ENCODE data around the gene THOC5.

The THOC5 gene

GRCh38 chr22:29469755-29470154 lies 83.8 kb downstream of the THOC5 start:
- H3K4me3 ChIP-seq (ENCODE audit: low read depth, low read length) = peak overlapping the region; percentile 62
- no peak overlapping the region for H3K27ac ChIP-seq (ENCODE audit: extremely low read depth, low read depth, low read length)
- ChIA-PET CTCF (interaction anchor here (0.6 to 3.2 kb wide), 18 partner anchors 8 to 503 kb away, joined by 3 to 16 read pairs (median 4); partner anchors contain the start of gene THOC5), POLR2A (interaction anchor here (0.7 kb wide), 1 partner anchor 12 kb away, joined by 3 read pairs; no protein-coding TSS in a partner anchor)
- no peaks in the 10 kb centered on the region for H3K4me1 ChIP-seq (ENCODE audit: control insufficient read depth, insufficient read depth, low read length)
- H3K36me3 ChIP-seq (ENCODE audit: control insufficient read depth in 2 of 2, insufficient read depth in 1 of 2, low read length in 2 of 2) = no peaks in the 10 kb centered on the region
- no peak for TF ChIP-seq SALL2 (tag by site-specific recombination; IDR thresholded peaks at IDR 0.05; ENCODE audit: borderline replicate concordance)
- TF ChIP-seq ZNF214 (tag by site-specific recombination; IDR thresholded peaks at IDR 0.05; ENCODE audit: borderline replicate concordance) = no peak
- TF ChIP-seq ZNF146 (tag by site-specific recombination; IDR thresholded peaks at IDR 0.05) = no peak
- TF ChIP-seq ZNF518A (tag by site-specific recombination; conservative IDR thresholded peaks at IDR 0.05; ENCODE audit: low read depth) = no peak
- TF ChIP-seq BCL11B (tag by site-specific recombination; IDR thresholded peaks at IDR 0.05; ENCODE audit: low read depth) = no peak
- peak; percentile 73; the same call in 1 of the 2 replicates for TF ChIP-seq ZNF664 (tag by site-specific recombination; IDR thresholded peaks at IDR 0.05)
- TF ChIP-seq ZNF335 (tag by site-specific recombination; conservative IDR thresholded peaks at IDR 0.05) = peak; percentile 90
- H3K9me3 ChIP-seq (ENCODE audit: control insufficient read depth, insufficient read depth, low read depth, low read length) = no peaks in the 10 kb centered on the region

GRCh38 chr22:29464581-29464980 lies 89.0 kb downstream of the THOC5 start:
- no peak overlapping the region for H3K4me3 ChIP-seq (ENCODE audit: low read depth, low read length)
- CTCF ChIA-PET = interaction anchor here (0.9 kb wide), 1 partner anchor 63 kb away, joined by 4 read pairs; no protein-coding TSS in a partner anchor
- POLR2A ChIA-PET = interaction anchor here (0.7 kb wide), 1 partner anchor 89 kb away, joined by 3 read pairs; the partner anchor contains the start of gene THOC5
- no peaks in the 10 kb centered on the region for H3K9me3 ChIP-seq (ENCODE audit: control insufficient read depth, insufficient read depth, low read depth, low read length)
- no peaks in the 10 kb centered on the region for H3K36me3 ChIP-seq (ENCODE audit: control insufficient read depth in 2 of 2, insufficient read depth in 1 of 2, low read length in 2 of 2)
- no peak overlapping the region for H3K27ac ChIP-seq (ENCODE audit: extremely low read depth, low read depth, low read length)
- TF ChIP-seq ZNF654 (tag by site-specific recombination; IDR thresholded peaks at IDR 0.05; ENCODE audit: low read depth) (no peak), ZNF792 (tag by site-specific recombination; IDR thresholded peaks at IDR 0.05) (no peak), ZNF785 (tag by site-specific recombination; IDR thresholded peaks at IDR 0.05) (no peak), MEIS1 (CRISPR knock-in tag; IDR thresholded peaks at IDR 0.05; ENCODE audit: borderline replicate concordance) (no peak), KLF1 (tag by site-specific recombination; IDR thresholded peaks at IDR 0.05) (no peak), ZFP3 (tag by site-specific recombination; IDR thresholded peaks at IDR 0.05; ENCODE audit: low read depth) (no peak), ZNF555 (tag by site-specific recombination; conservative IDR thresholded peaks at IDR 0.05) (no peak), ZNF449 (tag by site-specific recombination; IDR thresholded peaks at IDR 0.05) (no peak), ZSCAN30 (tag by site-specific recombination; IDR thresholded peaks at IDR 0.05) (no peak), GLIS1 (tag by site-specific recombination; IDR thresholded peaks at IDR 0.05) (no peak), ZNF48 (tag by site-specific recombination; IDR thresholded peaks at IDR 0.05) (no peak), KLF7 (tag by site-specific recombination; IDR thresholded peaks at IDR 0.05; ENCODE audit: borderline replicate concordance) (no peak), PATZ1 (tag by site-specific recombination; IDR thresholded peaks at IDR 0.05) (no peak), SP3 (tag by site-specific recombination; IDR thresholded peaks at IDR 0.05) (no peak), ZBTB7A (tag by site-specific recombination; IDR thresholded peaks at IDR 0.05; ENCODE audit: low read depth) (no peak), ZNF423 (tag by site-specific recombination; IDR thresholded peaks at IDR 0.05) (no peak), ZNF621 (tag by site-specific recombination; IDR thresholded peaks at IDR 0.05) (no peak)
- no peaks in the 10 kb centered on the region for H3K4me1 ChIP-seq (ENCODE audit: control insufficient read depth, insufficient read depth, low read length)

Data from HEK293 (cell line).